Measurements from ENCODE around the gene SPCS1.
"Not testable (repeated sequence)": the region's sequence is repeated elsewhere in the genome, so short reads cannot be mapped to it uniquely, and the experiment has no call there.

SPCS1 gene

DNA sequence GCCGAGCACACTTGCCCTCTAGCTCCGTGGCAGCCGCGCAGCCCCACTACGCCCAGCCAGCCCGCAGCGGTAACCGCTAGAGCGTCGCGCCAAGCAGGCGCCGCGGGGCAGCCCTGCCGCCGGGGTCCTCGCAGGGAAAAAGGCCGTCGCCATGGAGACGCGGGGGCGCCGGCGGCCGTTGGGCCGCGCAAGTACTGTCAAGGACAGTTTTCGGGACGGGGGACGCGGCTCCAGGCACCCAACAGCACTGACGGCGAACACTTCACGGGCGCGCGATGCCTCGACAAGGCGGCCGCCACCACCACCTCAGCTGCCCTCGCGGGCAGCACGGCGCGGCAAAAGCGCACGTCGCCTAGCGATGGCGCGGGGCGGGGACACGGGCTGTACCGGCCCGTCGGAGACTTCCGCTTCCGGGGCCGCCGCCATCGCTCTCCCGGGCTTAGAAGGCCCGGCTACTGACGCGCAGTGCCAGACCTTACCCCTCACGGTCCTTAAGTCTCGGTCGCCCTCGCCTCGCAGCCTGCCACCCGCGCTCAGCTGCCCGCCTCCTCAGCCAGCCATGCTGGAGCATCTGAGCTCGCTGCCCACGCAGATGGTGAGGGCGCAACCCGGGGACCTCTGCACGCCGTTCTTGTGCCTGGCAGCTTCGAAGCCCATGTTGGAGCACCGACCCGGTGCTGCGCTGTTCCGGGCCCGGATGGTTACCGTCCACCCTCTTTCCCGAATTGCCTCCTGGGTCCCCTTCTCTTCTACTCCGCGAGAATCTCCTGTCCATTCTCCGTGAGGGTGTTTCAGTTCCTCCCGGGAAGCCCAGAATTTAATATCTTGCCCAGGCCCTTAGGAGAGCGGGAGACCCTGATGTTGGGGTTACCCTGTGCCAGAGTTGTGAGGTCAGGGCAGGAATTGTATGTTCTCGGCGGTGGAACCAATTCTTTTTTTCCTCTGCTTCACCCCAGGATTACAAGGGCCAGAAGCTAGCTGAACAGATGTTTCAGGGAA, at the start of gene SPCS1, which contains the start of gene GLT8D1:
TSS of gene SPCS1 (plus strand) at position 419 of the 999 bp plus-strand sequence. CDS start at position 560, 141 bp downstream.
TSS of gene GLT8D1 (minus strand) at position 104 of the 999 bp plus-strand sequence. CDS start 5,331 bp downstream, outside the sequence.
- DNase-seq, result peak; percentile 95

DNA sequence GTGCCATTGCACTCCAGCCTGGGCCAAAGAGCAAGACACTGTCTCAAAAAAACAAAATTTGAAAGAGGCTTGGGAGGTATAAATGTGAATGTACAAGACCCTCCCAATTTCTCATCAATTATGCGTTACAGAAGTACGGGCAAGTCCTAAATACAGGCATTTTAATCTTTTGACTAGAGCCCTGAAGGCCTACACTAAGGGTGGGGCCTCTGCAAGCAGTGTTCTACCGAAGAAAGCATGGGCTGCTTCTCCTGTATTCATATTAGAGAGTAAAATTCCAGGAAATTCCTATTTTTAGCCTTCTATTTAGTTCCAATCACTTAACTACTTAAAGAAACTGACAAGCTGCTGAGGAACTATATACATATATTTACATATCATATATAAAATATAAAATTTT, 45.9 kb upstream of the SPCS1 start:
- DNase-seq, result no peak

DNA sequence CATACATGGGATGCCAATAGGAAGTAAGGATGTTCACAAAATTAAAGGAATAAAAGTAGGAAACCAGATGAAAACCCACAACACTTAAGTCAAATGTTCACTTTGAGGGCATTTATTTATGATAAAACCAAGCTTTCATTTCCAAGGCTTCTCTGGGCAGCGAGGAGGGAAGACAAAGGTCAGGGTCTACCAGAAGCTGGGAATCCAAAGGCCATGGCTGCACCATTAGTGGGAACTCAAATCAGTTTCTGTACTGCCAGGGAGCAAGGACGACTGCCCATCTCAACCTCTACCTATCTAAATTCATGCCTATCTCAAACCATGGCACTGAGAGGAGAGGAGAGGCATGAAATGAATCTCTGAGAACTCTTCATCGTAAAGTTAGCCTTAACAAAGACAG, 42.8 kb upstream of the SPCS1 start:
- DNase-seq, result no peak

DNA sequence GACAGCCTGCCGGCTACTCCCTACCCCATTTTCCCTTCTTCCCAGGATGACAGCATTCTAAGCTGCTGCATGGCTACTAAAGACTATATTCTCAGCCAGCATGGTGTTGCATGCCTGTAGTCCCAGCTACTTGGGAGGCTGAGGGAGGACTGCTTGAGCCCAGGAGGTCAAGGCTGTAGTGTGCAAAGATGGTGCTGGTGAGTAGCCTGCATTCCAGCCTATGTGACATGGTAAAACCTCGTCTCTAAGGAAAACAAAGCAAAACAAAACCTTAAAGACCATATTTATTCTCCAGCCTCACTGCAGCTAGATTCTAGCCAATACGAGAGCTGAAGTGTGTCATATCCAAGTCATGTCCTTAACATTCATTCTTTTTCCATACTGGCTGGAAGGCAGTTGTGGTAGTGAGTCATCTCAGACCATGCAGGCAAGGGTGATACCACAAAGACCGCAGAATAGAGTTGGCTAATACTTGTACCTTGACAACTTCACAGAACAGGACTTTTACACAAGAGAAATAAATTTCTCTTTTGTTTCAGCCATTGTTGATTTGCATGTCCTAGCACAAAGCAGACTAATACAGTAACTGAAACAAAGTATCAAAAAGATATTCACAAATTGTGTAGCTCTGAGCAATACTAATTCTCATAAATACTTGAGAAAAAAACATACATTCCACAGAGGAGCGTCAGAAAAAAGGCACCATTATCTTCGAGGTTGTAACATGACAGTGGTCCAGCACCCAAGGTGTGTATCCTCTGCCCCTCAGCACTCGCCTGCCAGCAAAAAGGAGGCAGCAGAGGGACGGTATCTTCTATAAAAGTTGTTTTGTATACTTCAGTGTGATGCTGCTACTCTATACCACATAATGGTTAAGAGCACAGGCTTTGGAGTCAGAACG, 35.0 kb upstream of the SPCS1 start:
- peak; percentile 76 for DNase-seq

DNA sequence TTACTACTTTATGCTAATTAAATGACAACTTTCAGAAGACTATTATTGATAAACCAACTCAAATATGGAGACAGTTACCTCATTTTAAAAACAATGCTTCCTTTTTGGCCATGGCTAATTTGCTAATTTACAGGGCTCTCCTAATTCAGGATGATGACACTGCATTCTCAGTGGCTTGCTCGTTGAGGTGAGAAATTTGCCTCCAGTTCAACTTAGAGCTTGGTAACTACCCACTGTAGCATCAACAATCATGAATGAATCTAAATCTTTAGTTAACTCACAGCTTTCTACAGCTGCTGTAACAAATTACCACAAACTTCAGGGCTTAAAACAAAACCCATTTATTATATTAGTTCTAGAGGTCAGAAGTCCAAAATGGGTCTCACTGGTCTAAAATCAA, 34.2 kb upstream of the SPCS1 start:
- no peak for DNase-seq

DNA sequence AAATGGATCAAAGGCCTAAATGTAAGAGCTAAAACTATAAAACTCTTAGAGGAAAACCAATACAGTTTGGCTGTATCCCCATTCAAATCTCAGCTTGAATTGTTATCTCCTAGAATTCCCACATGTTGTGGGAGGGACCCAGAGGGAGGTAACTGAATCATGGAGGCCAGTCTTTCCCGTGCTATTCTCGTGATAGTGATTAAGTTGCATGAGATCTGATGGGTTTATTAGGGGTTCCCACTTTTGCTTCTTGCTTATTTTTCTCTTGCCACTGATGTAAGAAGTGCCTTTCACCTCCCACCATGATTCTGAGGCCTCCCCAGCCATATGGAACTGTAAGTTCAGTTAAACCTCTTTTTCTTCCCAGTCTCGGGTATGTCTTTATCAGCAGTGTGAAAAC, 29.7 kb upstream of the SPCS1 start:
- DNase-seq, result not testable (repeated sequence)

DNA sequence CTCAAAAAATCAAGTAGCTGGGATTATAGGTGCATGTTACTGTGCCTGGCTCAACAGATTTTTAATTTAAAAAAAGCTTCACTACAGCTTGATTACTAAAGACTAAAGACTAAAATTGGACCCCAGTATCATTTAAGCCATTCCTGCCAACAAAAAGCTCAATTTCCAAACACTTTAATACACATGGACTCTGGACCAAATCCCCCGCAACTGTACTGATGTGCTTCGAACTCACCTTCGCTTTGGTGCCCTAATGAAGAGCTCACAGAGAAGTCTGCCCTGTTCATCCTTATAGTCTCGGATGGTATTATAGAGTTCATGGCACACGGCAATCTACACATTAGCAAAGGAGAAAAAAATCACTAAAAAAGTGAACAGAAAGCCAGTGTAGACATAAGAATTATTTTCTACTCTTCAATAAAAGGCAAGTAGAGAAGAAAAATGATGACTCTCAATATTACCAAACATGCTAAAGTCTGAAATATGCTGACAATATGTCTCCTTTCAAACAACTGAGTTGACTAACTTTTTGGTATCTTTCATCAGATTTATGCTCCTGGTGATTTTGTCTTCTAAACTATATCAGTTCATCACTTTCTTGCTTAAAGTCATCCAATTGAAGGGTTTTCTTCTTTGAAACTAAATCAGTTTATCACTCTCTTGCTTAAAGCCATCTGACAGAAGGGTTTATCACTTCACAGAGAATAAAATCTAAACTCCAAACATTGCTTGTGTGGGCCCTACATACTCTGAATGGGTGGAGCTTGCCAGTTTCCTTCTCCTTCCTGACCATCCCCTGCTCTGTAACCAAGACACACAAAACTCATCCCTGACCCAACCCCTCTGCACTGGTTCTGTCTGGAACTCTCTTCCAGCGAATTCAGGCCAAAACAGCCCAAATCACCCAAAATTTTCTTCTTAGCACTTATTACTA, 27.4 kb upstream of the SPCS1 start:
- no peak for DNase-seq

DNA sequence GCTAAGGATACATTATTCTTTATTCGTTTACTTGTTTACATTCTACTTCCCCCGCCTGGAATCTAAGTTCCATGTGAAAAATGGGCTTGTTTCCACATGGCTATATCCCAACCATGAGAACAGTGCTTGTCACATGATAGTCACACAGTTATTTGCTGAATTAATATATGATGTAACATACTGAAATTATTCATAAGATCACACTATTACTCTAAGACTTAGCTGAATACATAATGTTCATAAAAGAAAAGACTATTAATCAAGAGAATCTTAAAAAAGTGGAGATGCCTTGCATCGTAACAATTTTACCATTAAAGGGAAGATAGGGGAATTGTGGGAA, 26.7 kb upstream of the SPCS1 start:
- DNase-seq, result no peak

DNA sequence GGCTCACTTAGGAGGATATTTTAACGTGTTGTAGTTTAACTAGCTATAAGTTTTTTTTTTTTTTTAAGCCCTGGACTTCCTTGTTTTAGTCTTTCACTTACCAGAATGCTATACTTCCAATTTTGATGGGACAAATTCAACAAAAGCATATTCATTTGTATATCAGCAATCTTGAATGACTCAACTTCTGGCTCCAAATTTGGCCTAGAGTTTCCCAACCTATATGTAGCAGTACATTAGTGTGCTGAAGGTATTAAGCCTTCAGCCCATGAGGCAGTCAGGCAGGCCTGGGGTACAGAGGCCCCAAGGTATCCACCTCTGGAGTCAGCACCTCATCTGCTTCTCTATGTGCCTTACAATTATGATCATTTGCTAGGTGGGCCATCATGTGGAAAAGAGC, 26.1 kb upstream of the SPCS1 start:
- no peak for DNase-seq

DNA sequence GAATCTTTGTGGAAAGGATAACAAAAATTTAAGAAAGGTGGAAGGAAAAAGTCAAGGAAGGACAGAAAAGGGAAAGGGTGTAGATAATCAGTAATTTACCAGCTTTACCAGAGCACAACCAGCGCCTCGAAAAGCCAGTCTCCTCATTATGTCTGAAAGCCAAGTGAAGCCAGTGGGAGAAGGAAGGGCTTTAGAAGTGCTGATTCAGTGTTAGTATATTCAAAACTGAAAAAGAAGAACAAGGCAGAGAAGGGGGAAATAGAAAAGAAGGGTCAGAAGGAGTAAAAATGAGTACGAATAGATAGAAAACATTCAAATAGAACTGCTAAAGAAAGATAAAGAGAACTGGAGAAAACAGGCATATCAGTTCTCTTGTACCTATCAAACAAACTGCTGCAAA, 24.3 kb upstream of the SPCS1 start:
- DNase-seq, result no peak

DNA sequence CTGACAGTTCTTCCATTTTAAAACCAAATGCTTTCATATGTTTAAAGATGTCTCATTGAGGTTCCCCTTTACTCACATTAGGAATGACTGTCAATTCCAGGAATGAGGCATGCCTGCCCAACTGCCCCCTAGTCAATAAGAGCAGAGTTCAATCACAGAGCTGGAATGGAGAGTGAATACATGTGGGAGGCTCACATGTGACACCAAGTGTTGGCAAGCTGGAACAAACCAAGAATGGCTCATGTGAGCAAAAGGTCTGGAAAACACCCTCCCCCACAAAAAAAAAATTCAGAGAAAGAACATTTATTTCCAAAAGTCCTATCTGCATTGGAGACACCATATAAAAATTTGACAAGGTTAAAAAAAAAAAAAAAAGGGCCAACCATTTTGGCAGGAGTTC, 23.9 kb upstream of the SPCS1 start:
- peak; percentile 65 for DNase-seq

DNA sequence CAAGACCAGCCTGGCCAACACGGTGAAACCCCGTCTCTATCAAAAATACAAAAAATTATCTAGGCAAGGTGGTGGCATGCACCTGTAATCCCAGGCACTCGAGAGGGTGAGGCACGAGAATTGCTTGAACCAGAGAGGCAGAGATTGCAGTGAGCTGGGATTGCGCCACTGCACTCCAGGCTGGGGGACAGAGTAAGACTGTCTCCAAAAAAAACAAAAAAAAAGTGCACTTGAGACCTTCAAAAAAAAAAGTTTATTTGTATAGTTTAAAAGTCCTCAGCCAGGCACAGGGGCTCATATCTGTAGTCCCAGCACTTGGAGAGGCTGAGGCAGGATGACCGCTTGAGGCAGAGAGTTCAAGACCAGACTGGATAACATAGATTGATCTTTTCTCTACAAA, 22.3 kb upstream of the SPCS1 start:
- DNase-seq, result no peak

DNA sequence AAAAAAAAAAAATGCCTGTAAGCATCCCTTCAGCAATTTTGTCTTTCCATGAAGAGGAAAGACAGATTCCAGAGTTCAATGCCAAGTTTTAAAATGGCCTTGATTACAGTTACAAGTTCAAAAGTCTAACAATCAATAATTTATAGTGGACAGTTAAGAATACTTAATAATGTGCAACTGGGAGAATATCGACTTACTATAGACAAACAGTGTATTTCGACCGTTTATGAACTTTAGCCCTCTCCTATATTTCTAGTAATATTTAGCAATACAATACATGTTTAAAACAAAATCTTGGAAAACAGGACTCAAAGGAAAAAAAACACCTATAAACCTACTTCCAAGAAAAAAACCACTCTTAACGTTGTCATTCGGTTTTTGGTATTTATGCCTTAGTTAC, 21.7 kb upstream of the SPCS1 start:
- DNase-seq, result no peak

DNA sequence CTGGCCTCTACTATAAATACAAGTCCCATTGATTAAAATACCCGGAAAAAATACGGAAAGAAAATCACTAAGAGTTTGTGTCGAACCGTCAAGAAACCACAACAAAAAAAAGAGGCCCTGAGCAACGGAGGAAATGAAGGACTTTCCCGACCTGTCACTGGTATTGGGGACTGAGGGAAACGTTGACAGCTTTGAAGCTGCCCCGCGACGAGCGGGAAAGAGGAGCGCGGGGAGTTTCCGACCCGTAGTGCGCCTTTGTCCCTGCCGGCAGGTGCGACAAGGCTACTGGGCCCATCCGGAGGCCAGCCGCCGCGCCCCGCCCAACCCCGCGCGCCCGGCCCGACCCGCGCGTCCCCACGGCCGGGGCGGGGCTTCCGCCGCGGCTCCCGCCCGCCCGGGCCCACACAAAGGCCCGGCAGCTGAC, 20.6 kb upstream of the SPCS1 start:
- DNase-seq, result peak; percentile 92

DNA sequence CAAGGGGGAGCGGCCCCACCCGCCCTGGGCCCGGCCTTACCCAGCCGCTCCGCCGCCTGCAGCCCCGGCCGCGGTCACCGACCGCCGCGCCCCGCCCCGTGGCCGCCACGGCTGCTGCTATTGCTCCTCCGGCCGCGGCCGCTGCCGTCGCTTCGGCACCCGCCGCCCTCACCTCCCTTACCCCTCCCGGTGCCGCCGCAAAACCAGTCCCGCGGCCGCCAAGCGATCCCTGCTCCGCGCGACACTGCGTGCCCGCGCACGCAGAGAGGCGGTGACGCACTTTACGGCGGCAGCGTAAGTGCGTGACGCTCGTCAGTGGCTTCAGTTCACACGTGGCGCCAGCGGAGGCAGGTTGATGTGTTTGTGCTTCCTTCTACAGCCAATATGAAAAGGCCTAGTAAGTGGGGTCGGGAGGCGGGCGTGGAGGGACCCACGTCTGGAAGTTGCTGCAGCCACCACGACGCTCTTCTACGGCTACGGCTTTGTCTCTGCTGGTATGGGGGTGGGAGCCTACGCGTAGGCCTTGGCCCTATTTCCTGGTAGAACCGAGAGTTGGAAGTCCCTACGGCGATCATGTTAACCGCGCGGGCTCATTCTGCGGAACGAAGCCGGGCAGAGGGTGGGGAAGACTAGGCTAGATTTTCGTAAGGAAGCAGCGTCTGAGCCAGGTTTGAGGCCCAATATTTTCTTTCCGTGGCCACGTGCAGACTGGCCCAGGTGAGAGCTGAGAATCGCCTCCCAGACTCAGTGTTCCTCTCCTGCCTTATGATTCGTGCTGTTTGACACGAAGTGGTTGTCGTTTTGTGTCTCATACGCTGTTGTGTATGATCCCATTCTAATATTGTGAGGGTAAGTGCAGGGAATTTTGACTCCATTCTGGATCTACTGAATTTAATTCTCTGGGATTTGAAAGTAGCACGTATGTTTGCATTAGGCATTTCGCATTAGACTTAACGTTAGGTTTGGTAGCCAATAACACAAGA, 19.9 kb upstream of the SPCS1 start, which contains the start of the genes GNL3 and PBRM1:
TSS of gene GNL3 (plus strand) at position 324 of the 983 bp plus-strand sequence. CDS start at position 385, 61 bp downstream.
TSS of gene PBRM1 (minus strand) at position 205 of the 983 bp plus-strand sequence.
- peak; percentile 97 for DNase-seq

DNA sequence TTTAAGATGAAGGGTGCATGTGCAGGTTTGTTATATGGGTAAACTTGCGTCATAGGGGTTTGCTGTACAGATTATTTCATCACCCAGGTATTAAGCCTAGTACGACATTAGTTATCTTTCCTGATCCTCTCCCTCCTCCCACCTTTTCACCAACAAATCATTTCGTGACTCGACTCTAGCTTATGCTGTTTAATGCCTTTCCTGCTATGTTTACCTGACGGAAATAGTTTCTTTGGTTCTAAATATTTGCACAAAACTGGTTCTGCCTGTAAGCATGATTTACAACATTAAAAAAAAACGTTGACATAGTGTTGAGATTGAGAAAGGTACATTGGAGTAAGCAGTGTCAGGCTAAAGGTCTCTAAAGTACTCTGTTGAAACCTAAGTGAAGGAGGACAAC, 17.6 kb upstream of the SPCS1 start:
- no peak for DNase-seq

DNA sequence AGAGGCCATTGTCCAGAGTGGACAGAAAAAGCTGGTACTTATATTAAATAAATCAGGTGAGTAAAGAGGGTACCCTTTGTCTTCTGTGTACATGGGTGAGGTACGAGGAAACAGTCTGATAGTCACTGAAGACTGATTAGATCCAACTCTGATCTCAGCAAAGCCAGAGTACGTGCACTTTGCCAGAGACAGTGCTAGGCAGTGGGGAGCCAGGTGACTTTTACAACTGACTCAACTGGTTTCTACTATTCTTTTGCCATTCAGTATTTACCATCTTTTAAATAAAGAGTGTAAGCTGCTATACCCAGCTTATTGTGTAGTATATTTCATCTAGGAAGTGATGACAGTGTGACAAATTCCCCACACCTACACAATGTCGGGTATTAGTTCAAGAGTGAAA, 16.8 kb upstream of the SPCS1 start:
- DNase-seq, result no peak

DNA sequence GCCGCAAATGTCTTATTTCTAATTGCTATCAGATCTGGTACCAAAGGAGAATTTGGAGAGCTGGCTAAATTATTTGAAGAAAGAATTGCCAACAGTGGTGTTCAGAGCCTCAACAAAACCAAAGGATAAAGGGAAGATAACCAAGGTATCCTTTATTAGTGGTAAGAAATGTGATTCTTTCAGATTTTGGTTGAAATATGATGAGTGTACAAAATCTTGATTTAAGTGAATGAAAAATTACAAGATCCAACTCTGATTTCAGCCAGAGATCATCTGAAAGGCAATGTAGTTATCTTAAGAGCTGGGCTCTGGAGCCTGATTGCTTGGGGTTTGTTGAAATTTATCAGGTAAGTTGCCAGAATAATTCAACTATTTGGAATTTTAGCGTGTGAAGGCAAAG, 15.3 kb upstream of the SPCS1 start:
- DNase-seq, result no peak

DNA sequence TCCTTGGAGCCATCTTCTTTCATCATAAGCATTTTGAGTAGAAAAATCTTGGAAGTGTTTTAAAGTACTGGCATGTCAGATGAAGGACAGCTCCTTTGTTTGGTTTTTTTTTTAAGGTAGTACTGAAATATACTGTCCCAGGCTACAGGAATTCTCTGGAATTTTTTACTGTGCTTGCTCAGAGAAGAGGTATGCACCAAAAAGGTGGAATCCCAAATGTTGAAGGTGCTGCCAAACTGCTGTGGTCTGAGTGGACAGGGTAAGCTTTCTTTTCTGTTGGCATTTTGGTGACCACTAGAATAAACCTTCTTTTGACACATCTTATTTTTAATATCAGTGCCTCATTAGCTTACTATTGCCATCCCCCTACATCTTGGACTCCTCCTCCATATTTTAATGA, 12.8 kb upstream of the SPCS1 start:
- no peak for DNase-seq

DNA sequence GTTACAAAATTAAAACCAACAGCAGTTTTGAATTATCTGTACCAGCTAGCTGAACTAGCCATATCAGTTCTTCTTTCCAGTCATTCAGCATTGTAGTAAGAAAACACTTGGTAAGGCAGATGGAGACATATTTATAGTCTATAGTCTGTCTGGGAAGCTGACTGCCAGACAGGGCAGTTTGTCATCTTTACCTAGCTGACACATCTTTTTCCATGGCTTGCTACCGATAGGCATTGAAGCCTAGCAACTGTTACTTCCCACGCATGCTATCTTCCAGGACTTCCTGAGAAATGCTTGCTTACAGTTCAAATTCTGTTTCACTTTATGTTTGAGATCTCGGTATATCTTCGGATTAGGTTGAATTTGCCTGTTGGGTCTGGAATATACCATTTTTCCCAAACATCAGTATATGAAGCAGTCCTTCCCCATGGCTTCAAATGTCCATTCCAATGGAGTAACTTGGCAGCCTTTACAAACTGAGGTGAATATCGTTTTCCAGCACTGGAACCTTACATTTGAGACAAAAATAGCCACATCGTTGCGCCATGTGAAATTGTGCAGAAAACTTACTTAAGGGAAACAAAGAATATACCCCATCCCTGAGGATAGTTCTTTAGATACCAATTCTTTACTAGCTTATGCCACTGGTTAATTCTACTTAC, 11.2 kb upstream of the SPCS1 start:
- no peak for DNase-seq
